A549 (cell line): Measurements from ENCODE around the gene BMX. TPM values are rescaled to one million over a fixed set of nuclear protein-coding genes. Genes with fewer than 3 reads are reported as not detected.

ENCODE experiments used
- ATAC-seq, 2 experiments: fragments of 200-7000 bp in 1 of 2; fragments of >200 bp in 1 of 2; cut with Nextera tagmentation in 1 of 2; cut with Tn5 transposase in 1 of 2; 3 replicates each; pipeline versions ENCODE4 v1.8.0 to v1.9.1; 2018 to 2020; ENCODE audit warnings: mild to moderate bottlenecking in 1 of 2, moderate library complexity in 1 of 2
- CTCF ChIA-PET: fragments of 300-600 bp; sonication (Branson Sonifier 250); formaldehyde crosslinking; extraction: SDS; loops from one replicate; lab custom pipeline; 2021; ENCODE audit warnings: antibody characterized with exemption, inconsistent platforms; lab: Yijun Ruan, JAX
- POLR2A ChIA-PET: fragments of 350-600 bp; formaldehyde crosslinking; extraction: SDS; loops from one replicate; lab custom pipeline; 2021; ENCODE audit warnings: antibody characterized with exemption, inconsistent platforms; lab: Yijun Ruan, JAX
- DNase-seq, 2 experiments: peaks; one replicate each; pipeline versions ENCODE4 v3.0.0 to v3.0.0-alpha.2; 2011 to 2016; ENCODE audit warnings: low read depth in 1 of 2, low spot score in 1 of 2
- FAIRE-seq: peaks from 2 replicates; lab custom pipeline; 2011; peaks lifted over from hg19 to GRCh38; lab: Jason Lieb, UNC
- H3K27ac ChIP-seq, 2 experiments: fragments of >200 bp; sonication (Bioruptor Twin); formaldehyde crosslinking; 3 replicates each; pipeline ENCODE4 v1.5.1; 2016 to 2017
- H3K4me1 ChIP-seq: fragments of >200 bp; sonication (Bioruptor Twin); formaldehyde crosslinking; 3 replicates; pipeline ENCODE4 v1.6.1; 2016
- H3K4me2 ChIP-seq: fragments of >200 bp; sonication (Bioruptor Twin); formaldehyde crosslinking; 3 replicates; pipeline ENCODE4 v1.6.1; 2016
- H3K4me3 ChIP-seq: fragments of >200 bp; sonication (Bioruptor Twin); formaldehyde crosslinking; 3 replicates; pipeline ENCODE4 v1.5.1; 2016
- H3K9me3 ChIP-seq: fragments of >200 bp; sonication (Bioruptor Twin); formaldehyde crosslinking; 3 replicates; pipeline ENCODE4 v1.6.1; 2016
- CBX8 ChIP-seq: fragments of 200-600 bp; sonication (generic); IDR thresholded peaks from 2 replicates; pipeline ENCODE4 v1.6.1; 2016
- CHD2 ChIP-seq: fragments of 150-350 bp; IDR thresholded peaks from 2 replicates; pipeline ENCODE4 v1.6.1; 2014; ENCODE audit warnings: low read length; ENCODE audit not compliant: partially characterized antibody
- EP300 ChIP-seq, 2 experiments: fragments of >200 bp; sonication (Bioruptor Twin); formaldehyde crosslinking; IDR thresholded peaks; 2 replicates in 1 of 2; 3 replicates in 1 of 2; pipeline ENCODE4 v1.6.1; 2016 to 2017
- HOXB13 ChIP-seq: fragments of 250-450 bp; sonication (Bioruptor Pico); IDR thresholded peaks from 2 replicates; pipeline ENCODE4 v1.5.0; 2020; ENCODE audit warnings: low read depth, mild to moderate bottlenecking, moderate library complexity
- MAFK ChIP-seq: fragments of 450-650 bp; IDR thresholded peaks from 2 replicates; pipeline ENCODE4 v1.6.1; 2014; ENCODE audit not compliant: partially characterized antibody
- RCOR1 ChIP-seq: fragments of 150-350 bp; IDR thresholded peaks from 2 replicates; pipeline ENCODE4 v1.6.1; 2014; ENCODE audit warnings: antibody characterized with exemption, low read length, low read depth
- RNF2 ChIP-seq: fragments of 200-600 bp; sonication (generic); IDR thresholded peaks from 2 replicates; pipeline ENCODE4 v1.6.1; 2016; ENCODE audit warnings: low read depth, mild to moderate bottlenecking, antibody characterized with exemption, moderate library complexity, borderline replicate concordance
- TFCP2L1 ChIP-seq: fragments of 250-450 bp; sonication (Bioruptor Pico); IDR thresholded peaks from 2 replicates; pipeline ENCODE4 v1.5.0; 2021; ENCODE audit warnings: mild to moderate bottlenecking
- WGBS: methylation state at CpG from one replicate; pipeline ENCODE4 v1.1.6; 2017; ENCODE audit errors: missing lambda C conversion rate; 5-methylcytosine and 5-hydroxymethylcytosine counted together
- polyA plus RNA-seq, 4 experiments: library from polyadenylated mRNA; depleted of rRNA in 3 of 4; stranded (reverse); fragments of >200 nt; fragmentation: RNase III in 1 of 4; extraction: RNeasy Plus Mini Kit Qiagen cat#74134 plus additional on column Dnase treatment in 1 of 4; gene quantifications; 2 replicates in 3 of 4; 3 replicates in 1 of 4; pipeline ENCODE4 v1.2.3, GENCODE V29; 2011 to 2017
- TF ChIP-seq, protein P1 (sequence below): fragments of 250-450 bp; sonication (Bioruptor Pico); IDR thresholded peaks from 2 replicates; pipeline ENCODE4 v1.5.0; 2021; ENCODE audit warnings: mild to moderate bottlenecking, moderate library complexity, borderline replicate concordance
- TF ChIP-seq, protein P2 (sequence below): fragments of 250-450 bp; sonication (Bioruptor Pico); IDR thresholded peaks from 2 replicates; pipeline ENCODE4 v1.5.0; 2020; ENCODE audit warnings: low read depth, mild to moderate bottlenecking, moderate library complexity
- TF ChIP-seq, protein P3 (sequence below): IDR thresholded peaks from 2 replicates; pipeline ENCODE4 v1.6.1; 2012; ENCODE audit warnings: low read depth, borderline replicate concordance
- TF ChIP-seq, protein P4 (sequence below): fragments of 200-600 bp; sonication (generic); IDR thresholded peaks from 2 replicates; pipeline ENCODE4 v1.6.1; 2016; ENCODE audit warnings: antibody characterized with exemption, mild to moderate bottlenecking, moderate library complexity
- TF ChIP-seq, protein P5 (sequence below): fragments of >200 bp; sonication (Bioruptor Twin); formaldehyde crosslinking; IDR thresholded peaks from 3 replicates; pipeline ENCODE4 v1.6.1; 2016

The BMX gene
- polyA plus RNA-seq, 2 of the 4 experiments (the other 2 are of a cell fraction), result not detected

DNA sequence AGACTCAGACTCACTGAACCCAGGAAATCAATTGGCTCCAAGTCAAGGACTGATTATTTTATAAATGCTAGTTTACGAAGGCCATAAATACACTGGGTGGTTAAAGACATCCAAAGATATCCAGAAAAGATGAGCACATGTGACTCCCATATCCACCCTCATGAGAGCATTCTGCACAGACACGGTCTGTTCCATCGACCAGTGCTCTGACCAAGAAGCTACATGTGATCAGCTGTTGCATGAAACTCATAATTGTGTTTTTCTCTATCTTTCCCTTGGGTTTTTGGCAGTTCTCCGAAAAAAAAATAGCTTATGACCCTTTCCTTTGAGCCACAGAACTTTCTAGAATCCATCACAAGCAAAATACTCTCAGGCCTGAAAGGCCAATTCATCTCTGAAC lies 4.8 kb upstream of the BMX start (continued):
- TF ChIP-seq, protein P1, sequence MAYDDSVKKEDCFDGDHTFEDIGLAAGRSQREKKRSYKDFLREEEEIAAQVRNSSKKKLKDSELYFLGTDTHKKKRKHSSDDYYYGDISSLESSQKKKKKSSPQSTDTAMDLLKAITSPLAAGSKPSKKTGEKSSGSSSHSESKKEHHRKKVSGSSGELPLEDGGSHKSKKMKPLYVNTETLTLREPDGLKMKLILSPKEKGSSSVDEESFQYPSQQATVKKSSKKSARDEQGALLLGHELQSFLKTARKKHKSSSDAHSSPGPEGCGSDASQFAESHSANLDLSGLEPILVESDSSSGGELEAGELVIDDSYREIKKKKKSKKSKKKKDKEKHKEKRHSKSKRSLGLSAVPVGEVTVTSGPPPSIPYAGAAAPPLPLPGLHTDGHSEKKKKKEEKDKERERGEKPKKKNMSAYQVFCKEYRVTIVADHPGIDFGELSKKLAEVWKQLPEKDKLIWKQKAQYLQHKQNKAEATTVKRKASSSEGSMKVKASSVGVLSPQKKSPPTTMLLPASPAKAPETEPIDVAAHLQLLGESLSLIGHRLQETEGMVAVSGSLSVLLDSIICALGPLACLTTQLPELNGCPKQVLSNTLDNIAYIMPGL, result no peak

DNA sequence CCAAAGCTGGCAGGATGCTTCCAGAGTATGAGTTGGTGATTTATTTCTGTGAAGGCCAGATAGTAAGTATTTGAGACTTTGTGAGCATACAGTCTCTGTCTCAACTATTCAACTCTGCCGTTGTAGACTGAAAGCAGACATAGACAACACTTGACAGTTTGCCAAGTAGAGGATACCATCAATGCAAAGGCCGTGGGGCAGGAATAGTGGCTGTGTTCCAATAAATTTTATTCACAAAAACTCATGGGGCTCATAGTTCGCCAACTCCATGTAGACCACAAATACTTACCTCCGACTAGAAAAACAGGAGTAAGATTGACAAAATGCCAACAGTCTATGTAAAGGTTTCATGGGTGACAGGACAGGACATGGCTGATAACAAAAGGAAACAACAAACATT lies 3.8 kb upstream of the BMX start:
- DNase-seq, result no peak
- 54% methylated on average over 4 of the region's 4 CpGs for WGBS
- H3K4me2 ChIP-seq, result no peak overlapping the region
- FAIRE-seq, result peak; percentile 39
- POLR2A ChIA-PET, result no interaction called here
- no peak for TF ChIP-seq CHD2
- no peak for TF ChIP-seq CBX8
- TF ChIP-seq, protein P2, sequence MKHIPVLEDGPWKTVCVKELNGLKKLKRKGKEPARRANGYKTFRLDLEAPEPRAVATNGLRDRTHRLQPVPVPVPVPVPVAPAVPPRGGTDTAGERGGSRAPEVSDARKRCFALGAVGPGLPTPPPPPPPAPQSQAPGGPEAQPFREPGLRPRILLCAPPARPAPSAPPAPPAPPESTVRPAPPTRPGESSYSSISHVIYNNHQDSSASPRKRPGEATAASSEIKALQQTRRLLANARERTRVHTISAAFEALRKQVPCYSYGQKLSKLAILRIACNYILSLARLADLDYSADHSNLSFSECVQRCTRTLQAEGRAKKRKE (CRISPR knock-in tag), result no peak
- no peak for TF ChIP-seq TFCP2L1 (CRISPR knock-in tag)
- no peak for TF ChIP-seq RNF2
- TF ChIP-seq, protein P3, sequence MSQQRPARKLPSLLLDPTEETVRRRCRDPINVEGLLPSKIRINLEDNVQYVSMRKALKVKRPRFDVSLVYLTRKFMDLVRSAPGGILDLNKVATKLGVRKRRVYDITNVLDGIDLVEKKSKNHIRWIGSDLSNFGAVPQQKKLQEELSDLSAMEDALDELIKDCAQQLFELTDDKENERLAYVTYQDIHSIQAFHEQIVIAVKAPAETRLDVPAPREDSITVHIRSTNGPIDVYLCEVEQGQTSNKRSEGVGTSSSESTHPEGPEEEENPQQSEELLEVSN, result no peak
- no peak for TF ChIP-seq HOXB13 (CRISPR knock-in tag)
- TF ChIP-seq, protein P1, result no peak
- TF ChIP-seq EP300 (IDR thresholded peaks at IDR 0.05), result no peak
- TF ChIP-seq, protein P4, sequence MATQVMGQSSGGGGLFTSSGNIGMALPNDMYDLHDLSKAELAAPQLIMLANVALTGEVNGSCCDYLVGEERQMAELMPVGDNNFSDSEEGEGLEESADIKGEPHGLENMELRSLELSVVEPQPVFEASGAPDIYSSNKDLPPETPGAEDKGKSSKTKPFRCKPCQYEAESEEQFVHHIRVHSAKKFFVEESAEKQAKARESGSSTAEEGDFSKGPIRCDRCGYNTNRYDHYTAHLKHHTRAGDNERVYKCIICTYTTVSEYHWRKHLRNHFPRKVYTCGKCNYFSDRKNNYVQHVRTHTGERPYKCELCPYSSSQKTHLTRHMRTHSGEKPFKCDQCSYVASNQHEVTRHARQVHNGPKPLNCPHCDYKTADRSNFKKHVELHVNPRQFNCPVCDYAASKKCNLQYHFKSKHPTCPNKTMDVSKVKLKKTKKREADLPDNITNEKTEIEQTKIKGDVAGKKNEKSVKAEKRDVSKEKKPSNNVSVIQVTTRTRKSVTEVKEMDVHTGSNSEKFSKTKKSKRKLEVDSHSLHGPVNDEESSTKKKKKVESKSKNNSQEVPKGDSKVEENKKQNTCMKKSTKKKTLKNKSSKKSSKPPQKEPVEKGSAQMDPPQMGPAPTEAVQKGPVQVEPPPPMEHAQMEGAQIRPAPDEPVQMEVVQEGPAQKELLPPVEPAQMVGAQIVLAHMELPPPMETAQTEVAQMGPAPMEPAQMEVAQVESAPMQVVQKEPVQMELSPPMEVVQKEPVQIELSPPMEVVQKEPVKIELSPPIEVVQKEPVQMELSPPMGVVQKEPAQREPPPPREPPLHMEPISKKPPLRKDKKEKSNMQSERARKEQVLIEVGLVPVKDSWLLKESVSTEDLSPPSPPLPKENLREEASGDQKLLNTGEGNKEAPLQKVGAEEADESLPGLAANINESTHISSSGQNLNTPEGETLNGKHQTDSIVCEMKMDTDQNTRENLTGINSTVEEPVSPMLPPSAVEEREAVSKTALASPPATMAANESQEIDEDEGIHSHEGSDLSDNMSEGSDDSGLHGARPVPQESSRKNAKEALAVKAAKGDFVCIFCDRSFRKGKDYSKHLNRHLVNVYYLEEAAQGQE, result no peak
- no peak for TF ChIP-seq MAFK
- no peak for TF ChIP-seq RCOR1
- TF ChIP-seq, protein P5, sequence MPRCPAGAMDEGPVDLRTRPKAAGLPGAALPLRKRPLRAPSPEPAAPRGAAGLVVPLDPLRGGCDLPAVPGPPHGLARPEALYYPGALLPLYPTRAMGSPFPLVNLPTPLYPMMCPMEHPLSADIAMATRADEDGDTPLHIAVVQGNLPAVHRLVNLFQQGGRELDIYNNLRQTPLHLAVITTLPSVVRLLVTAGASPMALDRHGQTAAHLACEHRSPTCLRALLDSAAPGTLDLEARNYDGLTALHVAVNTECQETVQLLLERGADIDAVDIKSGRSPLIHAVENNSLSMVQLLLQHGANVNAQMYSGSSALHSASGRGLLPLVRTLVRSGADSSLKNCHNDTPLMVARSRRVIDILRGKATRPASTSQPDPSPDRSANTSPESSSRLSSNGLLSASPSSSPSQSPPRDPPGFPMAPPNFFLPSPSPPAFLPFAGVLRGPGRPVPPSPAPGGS, result no peak
- no peak for ATAC-seq
- no peaks in the 10 kb centered on the region for H3K9me3 ChIP-seq
- H3K27ac ChIP-seq, result no peak overlapping the region; a peak in 1 of 6 replicates
- no peak overlapping the region for H3K4me3 ChIP-seq
- CTCF ChIA-PET, result interaction anchor here (1.3 kb wide), 1 partner anchor 68 kb away, joined by 3 read pairs; no protein-coding TSS in a partner anchor
- peaks cover 7% of the 10 kb centered on the region for H3K4me1 ChIP-seq
